Activated B cell treated with CpG ODN at 0.5 μM for 24 hours (primary cell): ENCODE data around the gene CLIC6. TPM values are rescaled to one million over a fixed set of nuclear protein-coding genes. Genes with fewer than 3 reads are reported as not detected.

Source experiments
- ATAC-seq: fragments of 200-7000 bp; cut with Tn5 transposase; one replicate; pipeline ENCODE4 v1.10.0; 2021; ENCODE audit warnings: low read depth, mild to moderate bottlenecking, moderate library complexity
- CTCF ChIA-PET: fragments of 350-600 bp; sonication (Branson Sonifier 250); formaldehyde crosslinking; loops from one replicate; lab custom pipeline; 2021; ENCODE audit warnings: antibody characterized with exemption; lab: Charles Lee
- POLR2A ChIA-PET: fragments of 350-600 bp; sonication (Branson Sonifier 250); formaldehyde crosslinking; loops from one replicate; lab custom pipeline; 2021; ENCODE audit warnings: antibody characterized with exemption; lab: Charles Lee
- DNase-seq: peaks from one replicate; pipeline ENCODE4 v3.0.0; 2022
- H3K27ac Mint-ChIP-seq: one replicate; pipeline ENCODE4 v1.8.0; 2020; ENCODE audit warnings: mixed read lengths
- H3K27me3 Mint-ChIP-seq: one replicate; pipeline ENCODE4 v1.8.0; 2021; ENCODE audit warnings: mixed read lengths
- H3K36me3 Mint-ChIP-seq: one replicate; pipeline ENCODE4 v1.8.0; 2021; ENCODE audit warnings: low read depth, mixed read lengths
- H3K4me1 Mint-ChIP-seq: one replicate; pipeline ENCODE4 v1.8.0; 2021; ENCODE audit warnings: mixed read lengths
- H3K4me3 Mint-ChIP-seq: one replicate; pipeline ENCODE4 v1.8.0; 2020; ENCODE audit warnings: mild to moderate bottlenecking, mixed read lengths
- H3K9me3 Mint-ChIP-seq: one replicate; pipeline ENCODE4 v1.8.0; 2020; ENCODE audit warnings: mixed read lengths
- CTCF ChIP-seq: fragments of 200-600 bp; IDR thresholded peaks from one replicate; pipeline ENCODE4 v1.8.0; 2022; ENCODE audit warnings: antibody characterized with exemption, mild to moderate bottlenecking
- intact Hi-C: fragments of 100-400 bp; cut with micrococcal nuclease; formaldehyde crosslinking; loops from one replicate; pipeline ENCODE4 v1.15.1; 2024
- total RNA-seq: library from RNA; stranded (reverse); gene quantifications from 2 replicates; pipeline ENCODE4 v1.2.3, GENCODE V29; 2022

The CLIC6 gene
- total RNA-seq, 1 donor from 2014 or later: not detected

GRCh38 chr21:34642211-34643075 lies 26.4 kb upstream of the CLIC6 start:
- no peak for DNase-seq
- no peak for TF ChIP-seq CTCF
- peak; percentile 64 for ATAC-seq

GRCh38 chr21:34644825-34645224 lies 24.0 kb upstream of the CLIC6 start:
- H3K27me3 Mint-ChIP-seq: peaks cover 5% of the 10 kb centered on the region
- H3K36me3 Mint-ChIP-seq: no peaks in the 10 kb centered on the region
- ATAC-seq (no peak), DNase-seq (no peak)
- POLR2A ChIA-PET: no interaction called here
- intact Hi-C loops: no loop called here
- no peaks in the 10 kb centered on the region for H3K9me3 Mint-ChIP-seq
- peaks cover 23% of the 10 kb centered on the region for H3K4me1 Mint-ChIP-seq
- H3K27ac Mint-ChIP-seq: no peak overlapping the region
- TF ChIP-seq CTCF: no peak
- no peak overlapping the region for H3K4me3 Mint-ChIP-seq
- CTCF ChIA-PET: no interaction called here

More at GRCh38 chr21:34642211-34643075, 26.4 kb upstream of the CLIC6 start:
- Mint-ChIP-seq H3K4me1 (peaks cover 24% of the 10 kb centered on the region), H3K36me3 (no peaks in the 10 kb centered on the region), H3K27ac (no peak overlapping the region), H3K9me3 (no peaks in the 10 kb centered on the region), H3K27me3 (peaks cover 3% of the 10 kb centered on the region), H3K4me3 (no peak overlapping the region)
- POLR2A ChIA-PET: no interaction called here
- intact Hi-C loops: no loop called here
- CTCF ChIA-PET: no interaction called here

GRCh38 chr21:34647555-34647954 lies 21.2 kb upstream of the CLIC6 start:
- Mint-ChIP-seq H3K4me1 (peaks cover 2% of the 10 kb centered on the region), H3K27me3 (peaks cover 15% of the 10 kb centered on the region), H3K27ac (no peak overlapping the region), H3K4me3 (no peak overlapping the region), H3K36me3 (no peaks in the 10 kb centered on the region), H3K9me3 (peaks cover 7% of the 10 kb centered on the region)
- DNase-seq (no peak), ATAC-seq (no peak)
- ChIA-PET CTCF (no interaction called here), POLR2A (no interaction called here)
- TF ChIP-seq CTCF: no peak
- intact Hi-C loops: no loop called here

GRCh38 chr21:34648739-34649297 lies 20.0 kb upstream of the CLIC6 start:
- POLR2A ChIA-PET: no interaction called here
- CTCF ChIA-PET: no interaction called here
- ATAC-seq (no peak), DNase-seq (no peak)
- Mint-ChIP-seq H3K27ac (no peak overlapping the region), H3K27me3 (peaks cover 27% of the 10 kb centered on the region), H3K4me3 (no peak overlapping the region), H3K9me3 (peaks cover 8% of the 10 kb centered on the region), H3K4me1 (no peaks in the 10 kb centered on the region), H3K36me3 (no peaks in the 10 kb centered on the region)
- intact Hi-C loops: no loop called here
- no peak for TF ChIP-seq CTCF

- no peak for TF ChIP-seq CTCF
- DNase-seq (no peak), ATAC-seq (no peak)
- Mint-ChIP-seq H3K4me1 (no peaks in the 10 kb centered on the region), H3K27me3 (peaks cover 30% of the 10 kb centered on the region), H3K4me3 (no peak overlapping the region), H3K27ac (no peak overlapping the region), H3K9me3 (peaks cover 9% of the 10 kb centered on the region), H3K36me3 (no peaks in the 10 kb centered on the region)
- intact Hi-C loops: no loop called here
- CTCF ChIA-PET: no interaction called here
- POLR2A ChIA-PET: no interaction called here
Observed at GRCh38 chr21:34649400-34649799, 19.4 kb upstream of the CLIC6 start.
